LNCAP (cell line): Measurements from ENCODE around the gene CA11.

Experiments
- TF ChIP-seq, protein P1 (sequence below): fragments of 450-650 bp; IDR thresholded peaks from 2 replicates; pipeline ENCODE4 v1.5.1; 2017; ENCODE audit warnings: mild to moderate bottlenecking

Gene CA11

GRCh38 chr19:48627201-48627864, 18.7 kb downstream of the CA11 start:
- TF ChIP-seq, protein P1, sequence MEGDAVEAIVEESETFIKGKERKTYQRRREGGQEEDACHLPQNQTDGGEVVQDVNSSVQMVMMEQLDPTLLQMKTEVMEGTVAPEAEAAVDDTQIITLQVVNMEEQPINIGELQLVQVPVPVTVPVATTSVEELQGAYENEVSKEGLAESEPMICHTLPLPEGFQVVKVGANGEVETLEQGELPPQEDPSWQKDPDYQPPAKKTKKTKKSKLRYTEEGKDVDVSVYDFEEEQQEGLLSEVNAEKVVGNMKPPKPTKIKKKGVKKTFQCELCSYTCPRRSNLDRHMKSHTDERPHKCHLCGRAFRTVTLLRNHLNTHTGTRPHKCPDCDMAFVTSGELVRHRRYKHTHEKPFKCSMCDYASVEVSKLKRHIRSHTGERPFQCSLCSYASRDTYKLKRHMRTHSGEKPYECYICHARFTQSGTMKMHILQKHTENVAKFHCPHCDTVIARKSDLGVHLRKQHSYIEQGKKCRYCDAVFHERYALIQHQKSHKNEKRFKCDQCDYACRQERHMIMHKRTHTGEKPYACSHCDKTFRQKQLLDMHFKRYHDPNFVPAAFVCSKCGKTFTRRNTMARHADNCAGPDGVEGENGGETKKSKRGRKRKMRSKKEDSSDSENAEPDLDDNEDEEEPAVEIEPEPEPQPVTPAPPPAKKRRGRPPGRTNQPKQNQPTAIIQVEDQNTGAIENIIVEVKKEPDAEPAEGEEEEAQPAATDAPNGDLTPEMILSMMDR, result no peak

DNA sequence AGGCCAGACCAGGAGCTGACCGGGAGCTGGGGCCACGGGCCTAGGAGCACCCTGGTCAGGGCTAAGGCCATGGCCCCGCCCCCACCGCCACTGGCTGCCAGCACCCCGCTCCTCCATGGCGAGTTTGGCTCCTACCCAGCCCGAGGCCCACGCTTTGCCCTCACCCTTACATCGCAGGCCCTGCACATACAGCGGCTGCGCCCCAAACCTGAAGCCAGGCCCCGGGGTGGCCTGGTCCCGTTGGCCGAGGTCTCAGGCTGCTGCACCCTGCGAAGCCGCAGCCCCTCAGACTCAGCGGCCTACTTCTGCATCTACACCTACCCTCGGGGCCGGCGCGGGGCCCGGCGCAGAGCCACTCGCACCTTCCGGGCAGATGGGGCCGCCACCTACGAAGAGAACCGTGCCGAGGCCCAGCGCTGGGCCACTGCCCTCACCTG, 20.1 kb downstream of the CA11 start:
- TF ChIP-seq, protein P1, result no peak

- TF ChIP-seq, protein P1, result no peak
These were observed 20.9 kb downstream of the CA11 start for GRCh38 chr19:48624791-48625723.

- TF ChIP-seq, protein P1, result no peak
These were observed 21.9 kb downstream of the CA11 start for GRCh38 chr19:48624067-48624594.

GRCh38 chr19:48623556-48624066, 22.4 kb downstream of the CA11 start:
- TF ChIP-seq, protein P1, result no peak

GRCh38 chr19:48619692-48620585, 26.0 kb downstream of the CA11 start:
- TF ChIP-seq, protein P1, result no peak
